Measurements from ENCODE around the gene GLO1. TPM values are rescaled to one million over a fixed set of nuclear protein-coding genes. Genes with fewer than 3 reads are reported as not detected.

The GLO1 gene
- total and polyA plus RNA-seq, 7 experiments from 2014 or later: 16.0 to 103 (median 24.3) TPM

GRCh38 chr6:38637756-38638155 is 65.2 kb downstream of the GLO1 start:
- ChIA-PET CTCF (no interaction called here), POLR2A (interaction anchor here (0.6 to 0.7 kb wide), 2 partner anchors 316 to 1465 kb away, joined by 3 to 5 read pairs; no protein-coding TSS in a partner anchor)
- Histone ChIP-seq H3K27ac (ENCODE audit: low read depth, low read length) (peak overlapping the region; percentile 94), H3K4me1 (ENCODE audit: control insufficient read depth in 2 of 2, insufficient read depth in 2 of 2, low read length in 2 of 2) (peaks cover 16 to 22% of the 10 kb centered on the region in 2 donors), H3K36me3 (ENCODE audit: control insufficient read depth in 2 of 3, insufficient read depth in 3 of 3, low read length in 3 of 3) (peaks cover 0 to 4% (median 0%) of the 10 kb centered on the region in 3 experiments), H3K27me3 (ENCODE audit: control insufficient read depth in 2 of 2, insufficient read depth in 2 of 2, low read length in 2 of 2) (no peaks in the 10 kb centered on the region), H3K4me3 (ENCODE audit: low read length) (no peak overlapping the region), H3K9me3 (ENCODE audit: control insufficient read depth in 2 of 3, low read length in 3 of 3) (no peaks in the 10 kb centered on the region)
- peaks cover 43 to 84% (median 67%) of the 10 kb centered on the region in 7 donors for H3K4me1 Mint-ChIP-seq
- H3K27ac Mint-ChIP-seq: peak overlapping the region in 8 of 9 donors; percentile 38 to 96 (median 90)
- no peaks in the 10 kb centered on the region for H3K9me3 Mint-ChIP-seq
- no peak for DNase-seq
- H3K36me3 Mint-ChIP-seq: peaks cover 0 to 4% (median 0%) of the 10 kb centered on the region in 5 donors
- no peak for ATAC-seq
- no peaks in the 10 kb centered on the region for H3K27me3 Mint-ChIP-seq
- intact Hi-C loops (cut with micrococcal nuclease): loop anchor here (2.0 to 5.0 kb wide), 4 partner anchors 477 to 1140 kb away; partner anchors contain the start of genes CCDC167 (in 1 of the 2), KCNK5 (in 1 of the 2) and SAYSD1 (in 1 of the 2)
- peak overlapping the region in 4 of 10 donors; percentile 15 to 75 (median 35) for H3K4me3 Mint-ChIP-seq

- intact Hi-C loops (cut with micrococcal nuclease): loop anchor here in 1 of 2 donors (5.0 kb wide), 1 partner anchor 1139 kb away; the partner anchor contains the start of gene CCDC167
- ChIA-PET CTCF (no interaction called here), POLR2A (no interaction called here)
- H3K36me3 Mint-ChIP-seq: peaks cover 0 to 4% (median 0%) of the 10 kb centered on the region in 5 donors
- H3K27me3 Mint-ChIP-seq: no peaks in the 10 kb centered on the region
- H3K9me3 Mint-ChIP-seq: peaks cover 0 to 3% (median 0%) of the 10 kb centered on the region in 11 donors
- H3K4me3 Mint-ChIP-seq: no peak overlapping the region
- H3K27me3 ChIP-seq (ENCODE audit: control insufficient read depth in 2 of 2, insufficient read depth in 2 of 2, low read length in 2 of 2): no peaks in the 10 kb centered on the region
- ATAC-seq: no peak
- H3K27ac Mint-ChIP-seq: peak overlapping the region in 7 of 9 donors; percentile 3 to 37 (median 10)
- H3K4me1 Mint-ChIP-seq: peaks cover 41 to 82% (median 59%) of the 10 kb centered on the region in 7 donors
- H3K4me1 ChIP-seq (ENCODE audit: control insufficient read depth in 2 of 2, insufficient read depth in 2 of 2, low read length in 2 of 2): peaks cover 11 to 20% of the 10 kb centered on the region in 2 donors
- H3K27ac ChIP-seq (ENCODE audit: low read depth, low read length): no peak overlapping the region
- peaks cover 0 to 4% (median 0%) of the 10 kb centered on the region in 3 experiments for H3K36me3 ChIP-seq (ENCODE audit: control insufficient read depth in 2 of 3, insufficient read depth in 3 of 3, low read length in 3 of 3)
- H3K9me3 ChIP-seq (ENCODE audit: control insufficient read depth in 2 of 3, low read length in 3 of 3): no peaks in the 10 kb centered on the region
- no peak overlapping the region for H3K4me3 ChIP-seq (ENCODE audit: low read length)
- DNase-seq: no peak
Observed at GRCh38 chr6:38636027-38636426, 66.9 kb downstream of the GLO1 start.

- peak overlapping the region in 1 of 9 donors; percentile 30 for H3K27ac Mint-ChIP-seq
- peaks cover 4 to 13% of the 10 kb centered on the region in 2 donors for H3K4me1 ChIP-seq (ENCODE audit: control insufficient read depth in 2 of 2, insufficient read depth in 2 of 2, low read length in 2 of 2)
- ATAC-seq (no peak), DNase-seq (no peak)
- no peaks in the 10 kb centered on the region for H3K36me3 ChIP-seq (ENCODE audit: control insufficient read depth in 2 of 3, insufficient read depth in 3 of 3, low read length in 3 of 3)
- POLR2A ChIA-PET: interaction anchor here (0.8 kb wide), 1 partner anchor 60 kb away, joined by 3 read pairs; no protein-coding TSS in a partner anchor
- intact Hi-C loops (cut with micrococcal nuclease): no loop called here
- CTCF ChIA-PET: interaction anchor here (0.8 kb wide), 1 partner anchor 209 kb away, joined by 5 read pairs; no protein-coding TSS in a partner anchor
- no peak overlapping the region for H3K4me3 Mint-ChIP-seq
- H3K9me3 ChIP-seq (ENCODE audit: control insufficient read depth in 2 of 3, low read length in 3 of 3): no peaks in the 10 kb centered on the region
- H3K4me3 ChIP-seq (ENCODE audit: low read length): no peak overlapping the region
- peaks cover 37 to 70% (median 54%) of the 10 kb centered on the region in 7 donors for H3K4me1 Mint-ChIP-seq
- H3K27ac ChIP-seq (ENCODE audit: low read depth, low read length): no peak overlapping the region
- peaks cover 0 to 3% (median 0%) of the 10 kb centered on the region in 11 donors for H3K9me3 Mint-ChIP-seq
- no peaks in the 10 kb centered on the region for H3K27me3 ChIP-seq (ENCODE audit: control insufficient read depth in 2 of 2, insufficient read depth in 2 of 2, low read length in 2 of 2)
- H3K27me3 Mint-ChIP-seq: no peaks in the 10 kb centered on the region
- H3K36me3 Mint-ChIP-seq: peaks cover 0 to 4% (median 0%) of the 10 kb centered on the region in 5 donors
Observed at GRCh38 chr6:38634518-38634917, 68.4 kb downstream of the GLO1 start.

DNA sequence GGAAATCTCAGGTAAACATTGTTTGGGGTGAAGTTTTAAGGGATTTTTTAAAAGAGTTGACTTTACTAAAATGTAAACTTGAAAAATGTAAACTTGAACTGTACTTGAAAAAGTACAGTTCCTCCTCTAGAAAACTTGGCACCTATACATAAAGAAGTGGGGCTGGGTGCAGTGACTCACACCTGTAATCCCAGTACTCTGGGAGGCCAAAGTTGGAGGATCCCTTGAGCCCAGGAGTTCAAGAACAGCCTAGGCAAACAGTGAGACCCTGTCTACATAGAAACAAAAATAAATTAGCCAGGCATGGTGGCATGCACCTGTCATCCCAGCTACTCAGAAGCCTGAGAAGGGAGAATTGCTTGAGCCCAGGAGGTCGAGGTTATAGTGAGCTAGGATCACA is 70.5 kb downstream of the GLO1 start:
- intact Hi-C loops (cut with micrococcal nuclease): no loop called here
- ATAC-seq (no peak), DNase-seq (no peak)
- CTCF ChIA-PET: no interaction called here
- Histone ChIP-seq H3K4me3 (ENCODE audit: low read length) (no peak overlapping the region), H3K27ac (ENCODE audit: low read depth, low read length) (no peak overlapping the region), H3K27me3 (ENCODE audit: control insufficient read depth in 2 of 2, insufficient read depth in 2 of 2, low read length in 2 of 2) (no peaks in the 10 kb centered on the region), H3K9me3 (ENCODE audit: control insufficient read depth in 2 of 3, low read length in 3 of 3) (no peaks in the 10 kb centered on the region), H3K36me3 (ENCODE audit: control insufficient read depth in 2 of 3, insufficient read depth in 3 of 3, low read length in 3 of 3) (no peaks in the 10 kb centered on the region), H3K4me1 (ENCODE audit: control insufficient read depth in 2 of 2, insufficient read depth in 2 of 2, low read length in 2 of 2) (peaks cover 0 to 3% of the 10 kb centered on the region in 2 donors)
- H3K4me3 Mint-ChIP-seq: no peak overlapping the region
- H3K27ac Mint-ChIP-seq: peak overlapping the region in 1 of 9 donors; percentile 18
- POLR2A ChIA-PET: interaction anchor here (0.6 kb wide), 1 partner anchor 814 kb away, joined by 3 read pairs; no protein-coding TSS in a partner anchor
- H3K36me3 Mint-ChIP-seq: peaks cover 0 to 4% (median 0%) of the 10 kb centered on the region in 5 donors
- peaks cover 24 to 71% (median 52%) of the 10 kb centered on the region in 7 donors for H3K4me1 Mint-ChIP-seq
- H3K9me3 Mint-ChIP-seq: peaks cover 0 to 3% (median 0%) of the 10 kb centered on the region in 11 donors
- no peaks in the 10 kb centered on the region for H3K27me3 Mint-ChIP-seq

GRCh38 chr6:38631186-38631783 is 71.7 kb downstream of the GLO1 start:
- H3K4me3 ChIP-seq (ENCODE audit: low read length): no peak overlapping the region
- intact Hi-C loops (cut with micrococcal nuclease): no loop called here
- H3K4me1 ChIP-seq (ENCODE audit: control insufficient read depth in 2 of 2, insufficient read depth in 2 of 2, low read length in 2 of 2): peaks cover 0 to 3% of the 10 kb centered on the region in 2 donors
- POLR2A ChIA-PET: no interaction called here
- Mint-ChIP-seq H3K27me3 (no peaks in the 10 kb centered on the region), H3K9me3 (peaks cover 0 to 3% (median 0%) of the 10 kb centered on the region in 11 donors), H3K4me3 (no peak overlapping the region), H3K27ac (no peak overlapping the region), H3K36me3 (peaks cover 0 to 4% (median 0%) of the 10 kb centered on the region in 5 donors), H3K4me1 (peaks cover 13 to 64% (median 47%) of the 10 kb centered on the region in 7 donors)
- ATAC-seq: no peak
- CTCF ChIA-PET: no interaction called here
- DNase-seq: no peak
- no peaks in the 10 kb centered on the region for H3K36me3 ChIP-seq (ENCODE audit: control insufficient read depth in 2 of 3, insufficient read depth in 3 of 3, low read length in 3 of 3)
- H3K9me3 ChIP-seq (ENCODE audit: control insufficient read depth in 2 of 3, low read length in 3 of 3): no peaks in the 10 kb centered on the region
- H3K27ac ChIP-seq (ENCODE audit: low read depth, low read length): no peak overlapping the region
- no peaks in the 10 kb centered on the region for H3K27me3 ChIP-seq (ENCODE audit: control insufficient read depth in 2 of 2, insufficient read depth in 2 of 2, low read length in 2 of 2)

All from naive thymus-derived CD4-positive, alpha-beta T cell (primary cell).